ENCODE data around the gene VTI1A. TPM values are rescaled to one million over a fixed set of nuclear protein-coding genes. Genes with fewer than 3 reads are reported as not detected.

VTI1A gene
- total RNA-seq, 1 donor from 2014 or later, result 36.9 TPM

DNA sequence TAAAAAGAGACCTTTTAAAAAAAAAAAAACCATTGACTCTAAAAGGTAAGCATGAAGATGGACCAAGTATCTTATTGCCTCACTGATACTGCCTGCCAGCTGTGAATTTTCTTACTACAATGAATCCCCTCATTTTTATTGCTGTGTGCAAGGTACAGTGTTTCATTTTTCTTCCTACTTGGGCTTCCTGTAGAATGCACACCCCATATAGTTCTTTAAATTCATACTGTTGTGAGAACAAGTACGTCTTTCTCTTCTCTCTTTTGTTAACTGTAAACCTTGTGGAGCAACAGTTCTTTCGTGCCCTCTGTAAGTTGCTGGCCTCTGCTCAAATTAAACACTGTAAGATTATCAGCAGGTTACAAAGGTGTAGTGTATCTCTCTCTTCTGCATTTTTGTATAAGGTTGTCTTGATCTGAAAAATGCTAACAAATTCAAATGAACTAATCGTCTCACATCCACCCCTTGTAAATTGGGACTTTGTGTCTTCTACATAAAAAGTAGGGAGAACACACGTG, 105.6 kb downstream of the VTI1A start:
- no peak for DNase-seq
- Histone ChIP-seq H3K27ac (no peak overlapping the region), H3K27me3 (ENCODE audit: low read depth) (no peaks in the 10 kb centered on the region), H3K36me3 (no peaks in the 10 kb centered on the region), H3K4me1 (no peaks in the 10 kb centered on the region), H3K4me3 (no peak overlapping the region), H3K9me3 (no peaks in the 10 kb centered on the region)
- intact Hi-C loops (cut with DNase I), result no loop called here
- TF ChIP-seq, protein P1, sequence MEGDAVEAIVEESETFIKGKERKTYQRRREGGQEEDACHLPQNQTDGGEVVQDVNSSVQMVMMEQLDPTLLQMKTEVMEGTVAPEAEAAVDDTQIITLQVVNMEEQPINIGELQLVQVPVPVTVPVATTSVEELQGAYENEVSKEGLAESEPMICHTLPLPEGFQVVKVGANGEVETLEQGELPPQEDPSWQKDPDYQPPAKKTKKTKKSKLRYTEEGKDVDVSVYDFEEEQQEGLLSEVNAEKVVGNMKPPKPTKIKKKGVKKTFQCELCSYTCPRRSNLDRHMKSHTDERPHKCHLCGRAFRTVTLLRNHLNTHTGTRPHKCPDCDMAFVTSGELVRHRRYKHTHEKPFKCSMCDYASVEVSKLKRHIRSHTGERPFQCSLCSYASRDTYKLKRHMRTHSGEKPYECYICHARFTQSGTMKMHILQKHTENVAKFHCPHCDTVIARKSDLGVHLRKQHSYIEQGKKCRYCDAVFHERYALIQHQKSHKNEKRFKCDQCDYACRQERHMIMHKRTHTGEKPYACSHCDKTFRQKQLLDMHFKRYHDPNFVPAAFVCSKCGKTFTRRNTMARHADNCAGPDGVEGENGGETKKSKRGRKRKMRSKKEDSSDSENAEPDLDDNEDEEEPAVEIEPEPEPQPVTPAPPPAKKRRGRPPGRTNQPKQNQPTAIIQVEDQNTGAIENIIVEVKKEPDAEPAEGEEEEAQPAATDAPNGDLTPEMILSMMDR (IDR thresholded peaks at IDR 0.05), result no peak
- no peak for ATAC-seq

- TF ChIP-seq, protein P1 (IDR thresholded peaks at IDR 0.05), result no peak
- Histone ChIP-seq H3K27me3 (ENCODE audit: low read depth) (no peaks in the 10 kb centered on the region), H3K36me3 (no peaks in the 10 kb centered on the region), H3K9me3 (no peaks in the 10 kb centered on the region), H3K4me1 (no peaks in the 10 kb centered on the region), H3K4me3 (no peak overlapping the region), H3K27ac (no peak overlapping the region)
- intact Hi-C loops (cut with DNase I), result no loop called here
- no peak for DNase-seq
- ATAC-seq, result no peak
Measured at GRCh38 chr10:112553315-112553714, 106.3 kb downstream of the VTI1A start.

GRCh38 chr10:112554263-112554662, 107.2 kb downstream of the VTI1A start:
- no peak for DNase-seq
- no peak for ATAC-seq
- H3K4me1 ChIP-seq, result no peaks in the 10 kb centered on the region
- H3K9me3 ChIP-seq, result no peaks in the 10 kb centered on the region
- intact Hi-C loops (cut with DNase I), result no loop called here
- H3K4me3 ChIP-seq, result no peak overlapping the region
- TF ChIP-seq, protein P1 (IDR thresholded peaks at IDR 0.05), result no peak
- H3K27me3 ChIP-seq (ENCODE audit: low read depth), result no peaks in the 10 kb centered on the region
- no peaks in the 10 kb centered on the region for H3K36me3 ChIP-seq
- no peak overlapping the region for H3K27ac ChIP-seq

GRCh38 chr10:112557197-112557596, 110.2 kb downstream of the VTI1A start:
- intact Hi-C loops (cut with DNase I), result no loop called here
- Histone ChIP-seq H3K27ac (no peak overlapping the region), H3K9me3 (no peaks in the 10 kb centered on the region), H3K4me1 (no peaks in the 10 kb centered on the region), H3K4me3 (no peak overlapping the region), H3K27me3 (ENCODE audit: low read depth) (no peaks in the 10 kb centered on the region), H3K36me3 (no peaks in the 10 kb centered on the region)
- ATAC-seq (no peak), DNase-seq (no peak)
- TF ChIP-seq, protein P1 (IDR thresholded peaks at IDR 0.05), result no peak

DNA sequence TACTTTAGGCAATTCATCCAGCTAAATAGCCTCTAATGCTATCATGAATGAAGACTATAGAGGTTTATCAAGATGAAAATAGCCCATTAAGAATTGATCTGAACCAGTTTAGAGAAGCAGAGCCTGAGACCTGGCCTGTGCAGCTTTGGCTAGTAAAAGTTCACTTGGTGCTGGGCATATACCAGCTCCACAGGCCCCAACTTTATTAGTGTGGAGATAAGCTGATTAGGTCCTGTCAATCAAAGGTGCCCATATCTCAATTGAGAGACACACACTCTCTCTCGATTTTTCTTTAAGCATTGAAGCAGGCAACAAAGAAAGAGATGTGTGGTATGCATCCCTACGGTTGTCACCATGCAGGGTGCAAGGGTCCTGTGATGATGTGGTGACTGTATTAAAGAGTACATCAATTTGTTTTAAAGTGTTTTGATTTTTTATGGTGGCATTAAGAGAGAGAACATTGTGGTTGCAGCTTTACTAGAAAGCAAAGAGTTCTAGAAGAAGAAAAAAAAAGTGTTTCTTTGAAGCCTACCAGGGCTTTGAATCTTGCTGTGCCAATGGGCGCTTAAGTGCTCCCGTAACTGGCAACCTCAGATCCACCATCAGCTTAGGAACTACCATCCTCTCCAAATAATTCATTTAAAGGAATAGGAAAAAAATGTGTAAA, 111.6 kb downstream of the VTI1A start:
- Histone ChIP-seq H3K27ac (no peak overlapping the region), H3K9me3 (no peaks in the 10 kb centered on the region), H3K4me1 (no peaks in the 10 kb centered on the region), H3K27me3 (ENCODE audit: low read depth) (no peaks in the 10 kb centered on the region), H3K36me3 (no peaks in the 10 kb centered on the region), H3K4me3 (no peak overlapping the region)
- DNase-seq (no peak), ATAC-seq (no peak)
- TF ChIP-seq, protein P1 (IDR thresholded peaks at IDR 0.05), result no peak
- intact Hi-C loops (cut with DNase I), result no loop called here
